T-cell (primary cell): ENCODE data around the gene PAX1. TPM values are rescaled to one million over a fixed set of nuclear protein-coding genes. Genes with fewer than 3 reads are reported as not detected.
A peak's percentile ranks its signal among the peaks of the same experiment; 100 is the strongest.

ENCODE experiments used
- ATAC-seq, 4 experiments: fragments of 200-7000 bp in 3 of 4; fragments of 150-1000 bp in 1 of 4; cut with Tn5 transposase; replicated peaks in 1 of 4; 1 replicate in 3 of 4; 2 replicates in 1 of 4; pipeline ENCODE4 v1.10.0; 2021; ENCODE audit warnings: moderate library complexity in 3 of 4, mild to moderate bottlenecking in 2 of 4, moderate number of reproducible peaks in 1 of 4
- CTCF ChIA-PET, 2 donors: fragments of 300-600 bp; sonication (Branson Sonifier 250); formaldehyde crosslinking; loops; one replicate each; lab custom pipeline; 2022; ENCODE audit warnings: antibody characterized with exemption in 2 of 2; lab: Charles Lee
- POLR2A ChIA-PET, 2 donors: fragments of 300-600 bp; sonication (Branson Sonifier 250); formaldehyde crosslinking; loops; one replicate each; lab custom pipeline; 2022; ENCODE audit warnings: antibody characterized with exemption in 2 of 2; lab: Charles Lee
- DNase-seq, 35 experiments: peaks; one replicate each; pipeline versions ENCODE4 v3.0.0 to v3.0.0-alpha.2; 2013 to 2023
- H3K27ac ChIP-seq: one replicate; pipeline ENCODE4 v1.5.1; 2013; ENCODE audit warnings: low read length
- H3K27me3 ChIP-seq, 2 experiments: replicated peaks in 1 of 2; 1 replicate in 1 of 2; 2 replicates in 1 of 2; pipeline versions ENCODE4 v1.6.1 to v1.7.0; 2013; ENCODE audit warnings: low read length in 1 of 2, mixed read lengths in 1 of 2; ENCODE audit not compliant: control insufficient read depth in 2 of 2, insufficient read depth in 2 of 2; ENCODE audit errors: extremely low read depth in 1 of 2
- H3K36me3 ChIP-seq, 2 donors: 1 replicate in 1 of 2; 2 replicates in 1 of 2; pipeline versions ENCODE4 v1.6.1 to v1.7.0; 2013; ENCODE audit warnings: low read length in 1 of 2; ENCODE audit not compliant: control insufficient read depth in 2 of 2, insufficient read depth in 1 of 2; ENCODE audit errors: extremely low read depth in 1 of 2
- H3K4me1 ChIP-seq, 2 experiments: 1 replicate in 1 of 2; 2 replicates in 1 of 2; pipeline versions ENCODE4 v1.6.1 to v1.7.0; 2013; ENCODE audit warnings: low read length in 2 of 2, mixed read lengths in 1 of 2; ENCODE audit not compliant: insufficient read depth in 2 of 2, control insufficient read depth in 1 of 2; ENCODE audit errors: extremely low read depth in 1 of 2
- H3K4me3 ChIP-seq, 2 donors: 1 replicate in 1 of 2; 2 replicates in 1 of 2; pipeline versions ENCODE4 v1.5.1 to v1.7.0; 2013; ENCODE audit warnings: mild to moderate bottlenecking in 2 of 2, low read length in 1 of 2, moderate library complexity in 1 of 2; ENCODE audit not compliant: control insufficient read depth in 1 of 2; ENCODE audit errors: extremely low read depth in 1 of 2
- H3K9me3 ChIP-seq: 2 replicates; pipeline ENCODE4 v1.7.0; 2013
- H3K27ac Mint-ChIP-seq, 2 donors: one replicate each; pipeline ENCODE4 v1.8.0; 2020 to 2021; ENCODE audit warnings: mild to moderate bottlenecking in 2 of 2, mixed read lengths in 2 of 2
- H3K27me3 Mint-ChIP-seq, 2 donors: one replicate each; pipeline ENCODE4 v1.8.0; 2021 to 2022; ENCODE audit warnings: mixed read lengths in 2 of 2
- H3K36me3 Mint-ChIP-seq: one replicate; pipeline ENCODE4 v1.8.0; 2021; ENCODE audit warnings: mixed read lengths
- H3K4me1 Mint-ChIP-seq, 3 donors: one replicate each; pipeline ENCODE4 v1.8.0; 2020 to 2022; ENCODE audit warnings: mixed read lengths in 3 of 3, mild to moderate bottlenecking in 1 of 3
- H3K4me3 Mint-ChIP-seq, 3 donors: one replicate each; pipeline ENCODE4 v1.8.0; 2020 to 2022; ENCODE audit warnings: mild to moderate bottlenecking in 3 of 3, mixed read lengths in 3 of 3, moderate library complexity in 3 of 3
- H3K9me3 Mint-ChIP-seq, 3 donors: one replicate each; pipeline ENCODE4 v1.8.0; 2020 to 2022; ENCODE audit warnings: mixed read lengths in 3 of 3
- WGBS: methylation state at CpG from one replicate; pipeline ENCODE4 v1.1.5; 2013; ENCODE audit warnings: missing lambda C conversion rate; ENCODE audit not compliant: insufficient coverage; 5-methylcytosine and 5-hydroxymethylcytosine counted together
- total RNA-seq, 35 experiments: library from RNA in 6 of 35; stranded (reverse) in 6 of 35; fragments of 120-200 nt in 1 of 35; gene quantifications; one replicate each; pipeline versions ENCODE4 v1.2.1 to v1.2.4 and lab custom pipeline; 2013 to 2026

The PAX1 gene
- total RNA-seq, 5 donors from 2014 or later (not counting 1 experiment from before 2014, with no cell fraction given): not detected

DNA sequence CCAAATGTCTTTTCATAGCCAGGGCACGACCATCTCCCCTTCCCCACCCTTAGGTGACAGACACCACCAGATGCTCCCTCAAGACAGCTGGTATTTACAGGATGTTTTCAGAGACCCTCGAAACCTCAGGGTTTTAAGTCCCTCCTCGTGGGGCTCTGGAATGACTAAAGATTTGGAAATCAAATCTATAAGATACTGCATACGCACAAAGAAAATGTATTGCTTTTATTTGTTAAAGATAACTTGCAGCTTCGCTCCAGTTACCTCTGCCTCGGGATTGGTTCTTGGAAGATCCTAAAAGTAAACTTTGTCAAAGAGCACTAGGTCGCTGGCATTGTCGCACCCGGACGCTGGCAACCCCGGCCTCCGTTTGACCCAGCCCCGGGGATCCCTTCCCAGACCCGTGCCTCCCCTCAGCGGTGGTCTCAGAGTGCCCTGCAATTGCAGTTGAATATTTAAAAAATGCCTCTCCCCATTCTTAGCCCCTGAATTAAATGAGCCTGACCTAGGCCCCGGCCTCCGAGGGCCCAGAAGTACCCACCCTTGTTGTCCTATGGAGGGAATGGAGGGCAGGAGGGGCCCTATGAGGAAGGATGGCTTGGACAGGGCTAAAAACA is 7.1 kb downstream of the PAX1 start:
- H3K27me3 ChIP-seq: peaks cover 18 to 66% of the 10 kb centered on the region in 2 experiments
- H3K4me1 Mint-ChIP-seq: peaks cover 0 to 7% (median 0%) of the 10 kb centered on the region in 3 donors
- no peaks in the 10 kb centered on the region for H3K4me1 ChIP-seq
- no peak overlapping the region for H3K27ac Mint-ChIP-seq
- H3K36me3 ChIP-seq: no peaks in the 10 kb centered on the region
- ChIA-PET POLR2A (no interaction called here), CTCF (no interaction called here)
- ATAC-seq: no peak
- no peaks in the 10 kb centered on the region for H3K9me3 Mint-ChIP-seq
- H3K36me3 Mint-ChIP-seq: no peaks in the 10 kb centered on the region
- H3K27me3 Mint-ChIP-seq: peaks cover 51 to 76% of the 10 kb centered on the region in 2 donors
- no peaks in the 10 kb centered on the region for H3K9me3 ChIP-seq
- no peak overlapping the region for H3K4me3 ChIP-seq
- H3K4me3 Mint-ChIP-seq: no peak overlapping the region
- no peak overlapping the region for H3K27ac ChIP-seq
- no peak for DNase-seq
- WGBS: 10% methylated on average over 12 of the region's 17 CpGs

DNA sequence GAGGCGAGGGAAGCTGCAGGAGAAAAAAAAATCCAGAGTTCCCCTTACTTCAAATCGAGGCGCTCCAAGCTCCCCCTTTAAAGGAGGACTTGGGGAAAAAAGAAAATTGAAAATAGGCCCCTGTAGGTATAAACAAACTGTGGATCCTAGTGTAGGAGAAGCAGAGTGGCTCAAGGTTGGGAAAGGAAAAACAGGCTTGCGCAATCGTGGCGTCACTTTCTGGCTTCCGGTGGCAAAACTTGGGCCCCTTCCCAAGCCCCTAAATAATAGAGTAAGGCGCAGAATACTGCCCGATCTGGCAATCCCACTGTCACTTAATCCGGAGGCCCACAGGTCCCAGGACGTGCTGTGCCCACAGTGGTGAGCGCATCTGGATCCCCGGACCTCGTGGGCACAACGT is 8.0 kb downstream of the PAX1 start:
- Mint-ChIP-seq H3K4me1 (peaks cover 0 to 7% (median 0%) of the 10 kb centered on the region in 3 donors), H3K27ac (no peak overlapping the region), H3K36me3 (no peaks in the 10 kb centered on the region), H3K27me3 (peaks cover 51 to 73% of the 10 kb centered on the region in 2 donors), H3K9me3 (no peaks in the 10 kb centered on the region), H3K4me3 (no peak overlapping the region)
- ChIA-PET POLR2A (no interaction called here), CTCF (no interaction called here)
- WGBS: 7% methylated on average over 12 of the region's 15 CpGs
- no peak for DNase-seq
- no peak overlapping the region for H3K4me3 ChIP-seq
- peaks cover 14 to 57% of the 10 kb centered on the region in 2 experiments for H3K27me3 ChIP-seq
- no peaks in the 10 kb centered on the region for H3K9me3 ChIP-seq
- H3K27ac ChIP-seq: no peak overlapping the region
- H3K4me1 ChIP-seq: no peaks in the 10 kb centered on the region
- no peaks in the 10 kb centered on the region for H3K36me3 ChIP-seq
- ATAC-seq: no peak

- Histone ChIP-seq H3K36me3 (no peaks in the 10 kb centered on the region), H3K4me3 (no peak overlapping the region), H3K27me3 (peaks cover 12 to 53% of the 10 kb centered on the region in 2 experiments), H3K4me1 (no peaks in the 10 kb centered on the region), H3K9me3 (no peaks in the 10 kb centered on the region), H3K27ac (no peak overlapping the region)
- Mint-ChIP-seq H3K27ac (no peak overlapping the region), H3K9me3 (no peaks in the 10 kb centered on the region), H3K4me3 (no peak overlapping the region), H3K27me3 (peaks cover 47 to 69% of the 10 kb centered on the region in 2 donors), H3K4me1 (peaks cover 0 to 7% (median 0%) of the 10 kb centered on the region in 3 donors), H3K36me3 (no peaks in the 10 kb centered on the region)
- ATAC-seq (no peak), DNase-seq (no peak)
- ChIA-PET POLR2A (no interaction called here), CTCF (no interaction called here)
- 8% methylated on average over 23 of the region's 26 CpGs for WGBS
These were observed 8.4 kb downstream of the PAX1 start for GRCh38 chr20:21713901-21714296.

GRCh38 chr20:21714297-21715192 is 9.1 kb downstream of the PAX1 start:
- no peaks in the 10 kb centered on the region for H3K9me3 Mint-ChIP-seq
- ATAC-seq: peak in 1 of 4 experiments; percentile 24
- Histone ChIP-seq H3K36me3 (no peaks in the 10 kb centered on the region), H3K4me1 (no peaks in the 10 kb centered on the region), H3K4me3 (no peak overlapping the region), H3K27me3 (peaks cover 9 to 47% of the 10 kb centered on the region in 2 experiments), H3K27ac (no peak overlapping the region), H3K9me3 (no peaks in the 10 kb centered on the region)
- POLR2A ChIA-PET: no interaction called here
- H3K36me3 Mint-ChIP-seq: no peaks in the 10 kb centered on the region
- 6% methylated on average over 54 of the region's 54 CpGs for WGBS
- no peak for DNase-seq
- H3K4me3 Mint-ChIP-seq: no peak overlapping the region
- peaks cover 0 to 7% (median 0%) of the 10 kb centered on the region in 3 donors for H3K4me1 Mint-ChIP-seq
- H3K27me3 Mint-ChIP-seq: peaks cover 44 to 69% of the 10 kb centered on the region in 2 donors
- H3K27ac Mint-ChIP-seq: no peak overlapping the region
- CTCF ChIA-PET: no interaction called here

DNA sequence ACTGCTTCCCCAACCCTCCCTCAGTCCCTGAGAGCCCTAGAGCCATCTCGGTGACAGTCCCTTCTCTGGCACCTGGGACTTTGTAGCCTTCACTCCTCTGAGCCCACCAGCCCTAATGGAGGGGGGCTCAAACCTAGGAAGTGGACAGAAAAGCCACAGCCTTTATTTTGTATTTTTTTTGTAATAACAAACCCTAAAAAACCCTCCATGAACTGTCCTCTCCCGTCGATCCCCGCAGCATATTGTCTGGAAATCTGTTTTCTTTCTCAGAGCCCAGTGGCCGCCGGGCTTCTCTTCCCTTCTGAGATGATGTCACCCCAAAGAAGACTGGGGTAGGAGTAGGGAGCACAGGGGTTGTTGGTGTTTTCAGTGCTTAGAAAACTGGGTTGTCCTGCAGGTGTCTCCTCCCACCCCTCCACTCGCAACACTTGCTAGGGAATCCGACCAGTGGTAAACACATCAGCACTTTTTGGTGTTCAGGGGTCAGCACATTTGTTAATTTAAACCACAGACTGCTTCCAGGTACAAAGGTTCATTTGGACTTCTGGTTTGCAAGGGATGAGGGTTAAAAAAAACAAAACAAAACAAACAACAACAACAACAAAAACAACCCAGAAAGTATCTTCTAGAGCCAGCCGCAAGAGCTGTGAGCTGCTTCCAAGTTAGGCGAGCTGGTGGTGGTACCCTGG is 9.9 kb downstream of the PAX1 start:
- POLR2A ChIA-PET: no interaction called here
- CTCF ChIA-PET: no interaction called here
- peaks cover 6 to 42% of the 10 kb centered on the region in 2 experiments for H3K27me3 ChIP-seq

GRCh38 chr20:21719592-21720214 is 14.2 kb downstream of the PAX1 start:
- Histone ChIP-seq H3K9me3 (no peaks in the 10 kb centered on the region), H3K36me3 (no peaks in the 10 kb centered on the region), H3K27me3 (peaks cover 4 to 16% of the 10 kb centered on the region in 2 experiments), H3K4me1 (no peaks in the 10 kb centered on the region), H3K27ac (no peak overlapping the region), H3K4me3 (no peak overlapping the region)
- DNase-seq: peak in 13 of 35 experiments; percentile 5 to 41 (median 13)
- ATAC-seq: no peak
- ChIA-PET POLR2A (no interaction called here), CTCF (interaction anchor here (0.6 to 1.3 kb wide), 8 partner anchors 9 to 943 kb away, joined by 3 to 8 read pairs (median 4); no protein-coding TSS in a partner anchor)
- Mint-ChIP-seq H3K36me3 (no peaks in the 10 kb centered on the region), H3K4me1 (peaks cover 0 to 6% (median 0%) of the 10 kb centered on the region in 3 donors), H3K9me3 (no peaks in the 10 kb centered on the region), H3K4me3 (no peak overlapping the region), H3K27ac (no peak overlapping the region), H3K27me3 (peaks cover 34 to 39% of the 10 kb centered on the region in 2 donors)
- 7% methylated on average over 3 of the region's 4 CpGs for WGBS

More for the DNA sequence above, 9.9 kb downstream of the PAX1 start:
- H3K9me3 Mint-ChIP-seq: no peaks in the 10 kb centered on the region
- peaks cover 0 to 7% (median 0%) of the 10 kb centered on the region in 3 donors for H3K4me1 Mint-ChIP-seq
- no peak overlapping the region for H3K4me3 Mint-ChIP-seq
- H3K4me1 ChIP-seq: no peaks in the 10 kb centered on the region
- no peak overlapping the region for H3K27ac Mint-ChIP-seq
- H3K36me3 ChIP-seq: no peaks in the 10 kb centered on the region
- WGBS: 29% methylated on average over 1 of the region's 10 CpGs
- no peak for ATAC-seq
- no peaks in the 10 kb centered on the region for H3K9me3 ChIP-seq
- H3K27ac ChIP-seq: no peak overlapping the region
- H3K36me3 Mint-ChIP-seq: no peaks in the 10 kb centered on the region
- DNase-seq: no peak
- H3K4me3 ChIP-seq: no peak overlapping the region
- peaks cover 45 to 65% of the 10 kb centered on the region in 2 donors for H3K27me3 Mint-ChIP-seq
